NCI-H2196 treated with DMSO at 0.1 percent for 48 hours (cell line): ENCODE measurements around the gene FBLN1.
"Not testable (repeated sequence)": the region's sequence is repeated elsewhere in the genome, so short reads cannot be mapped to it uniquely, and the experiment has no call there.

Source experiments
- DNase-seq: peaks from one replicate; lab custom pipeline; 2025; ENCODE audit not compliant: unreplicated experiment; lab: John Stamatoyannopoulos, UW

Gene FBLN1

GRCh38 chr22:45600790-45601730, 98.4 kb downstream of the FBLN1 start:
- DNase-seq: no peak

- DNase-seq: no peak
Measured at GRCh38 chr22:45602004-45602733, 99.5 kb downstream of the FBLN1 start.

- DNase-seq: no peak
Measured at GRCh38 chr22:45602824-45603595, 100.3 kb downstream of the FBLN1 start.

- no peak for DNase-seq
Measured at GRCh38 chr22:45603619-45604018, 100.9 kb downstream of the FBLN1 start.

- DNase-seq: not testable (repeated sequence)
Measured at GRCh38 chr22:45608045-45608444, 105.4 kb downstream of the FBLN1 start.

GRCh38 chr22:45608763-45609180, 106.1 kb downstream of the FBLN1 start:
- peak; percentile 16 for DNase-seq

- DNase-seq: no peak
Measured at GRCh38 chr22:45612451-45612901, 109.8 kb downstream of the FBLN1 start.

GRCh38 chr22:45612940-45613339, 110.3 kb downstream of the FBLN1 start:
- no peak for DNase-seq

GRCh38 chr22:45615364-45615763, 112.7 kb downstream of the FBLN1 start:
- no peak for DNase-seq

- no peak for DNase-seq
Measured at GRCh38 chr22:45616432-45616831, 113.7 kb downstream of the FBLN1 start.

GRCh38 chr22:45617948-45618347, 115.3 kb downstream of the FBLN1 start:
- DNase-seq: no peak

GRCh38 chr22:45620706-45621105, 118.0 kb downstream of the FBLN1 start:
- no peak for DNase-seq

- no peak for DNase-seq
Measured at GRCh38 chr22:45621836-45622600, 119.3 kb downstream of the FBLN1 start.

GRCh38 chr22:45623464-45624145, 120.9 kb downstream of the FBLN1 start:
- DNase-seq: not testable (repeated sequence)

GRCh38 chr22:45626198-45626651, 123.5 kb downstream of the FBLN1 start:
- no peak for DNase-seq

- DNase-seq: no peak
Measured at GRCh38 chr22:45627489-45628233, 125.0 kb downstream of the FBLN1 start.

GRCh38 chr22:45628515-45628914, 125.8 kb downstream of the FBLN1 start:
- no peak for DNase-seq

GRCh38 chr22:45629469-45630089, 126.9 kb downstream of the FBLN1 start:
- no peak for DNase-seq

- DNase-seq: no peak
Measured at GRCh38 chr22:45630436-45630835, 127.8 kb downstream of the FBLN1 start.
